KBM-7 (cell line): ENCODE results near the gene IPPK.
"Not testable (repeated sequence)": the region's sequence is repeated elsewhere in the genome, so short reads cannot be mapped to it uniquely, and the experiment has no call there.

ENCODE experiments used
- DNase-seq: peaks from one replicate; pipeline ENCODE4 v3.0.0-alpha.2; 2015
- in situ Hi-C: fragments of 300-500 bp; cut with MboI; formaldehyde crosslinking; loops from 2 replicates; pipeline ENCODE4 v1.14.3; 2020; ENCODE audit warnings: low sequenced_read_pairs, low pct_unique_long_range_greater_than_20kb, mixed read lengths

IPPK gene

DNA sequence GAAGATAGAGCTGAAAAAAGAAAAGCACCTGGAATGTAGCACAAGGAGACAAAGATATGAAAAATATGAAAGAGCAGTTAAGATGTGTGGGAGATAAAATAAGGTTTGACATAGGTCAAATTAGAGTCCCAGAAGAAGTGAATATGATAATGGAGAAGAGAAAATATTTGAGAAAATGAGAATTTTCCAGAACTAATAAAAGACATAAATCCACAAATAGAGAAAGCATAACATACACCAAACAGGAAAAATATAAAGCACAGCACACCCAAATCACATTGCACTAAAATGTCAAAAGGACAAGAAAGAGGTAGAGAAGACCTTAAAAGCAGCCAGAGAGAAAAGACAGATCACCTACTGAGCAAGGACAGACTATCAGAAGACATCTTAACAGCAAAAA lies 43.4 kb downstream of the IPPK start:
- in situ Hi-C loops = loop anchor here (25.0 kb wide), 1 partner anchor 489 kb away; no protein-coding TSS in a partner anchor
- no peak for DNase-seq

DNA sequence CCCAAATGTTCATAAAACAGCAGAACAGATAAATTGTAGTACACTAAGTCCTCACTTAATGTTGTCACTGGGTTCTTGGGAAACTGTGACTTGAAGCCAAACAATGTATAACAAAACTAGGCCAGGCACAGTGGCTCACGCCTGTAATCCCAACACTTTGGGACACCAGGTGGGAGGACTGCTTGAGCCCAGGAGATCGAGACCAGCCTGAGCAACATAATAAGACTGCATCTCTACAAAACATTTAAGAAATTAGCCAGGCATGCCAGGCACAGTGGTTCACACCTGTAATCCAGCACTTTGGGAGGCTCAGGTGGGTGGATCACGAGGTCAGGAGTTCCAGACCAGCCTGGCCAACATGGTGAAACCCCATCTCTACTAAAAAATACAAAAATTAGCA lies 46.0 kb downstream of the IPPK start:
- DNase-seq = not testable (repeated sequence)
- in situ Hi-C loops = loop anchor here (25.0 kb wide), 1 partner anchor 287 kb away; the partner anchor contains the start of genes CENPP and NOL8

DNA sequence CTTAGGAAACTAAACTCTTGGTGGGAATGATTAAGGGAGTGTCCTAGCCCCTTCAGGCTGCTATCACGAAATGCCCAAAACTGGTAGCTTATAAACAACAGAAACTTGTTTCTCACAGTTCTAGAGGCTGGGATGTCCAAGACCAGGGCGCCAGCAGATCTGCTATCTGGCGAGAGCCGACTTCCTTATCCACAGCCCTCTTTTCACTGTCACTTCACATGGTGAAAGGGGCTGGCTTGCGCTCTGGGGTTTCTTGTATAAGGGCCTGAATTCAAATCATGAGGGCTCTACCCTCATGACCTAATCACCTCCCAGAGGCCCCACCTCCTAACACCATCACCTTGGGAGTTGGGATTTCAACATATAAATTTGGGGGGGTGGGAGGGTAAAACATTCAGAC lies 49.1 kb downstream of the IPPK start:
- no peak for DNase-seq
- in situ Hi-C loops = loop anchor here (25.0 kb wide), 1 partner anchor 284 kb away; the partner anchor contains the start of genes CENPP and NOL8

DNA sequence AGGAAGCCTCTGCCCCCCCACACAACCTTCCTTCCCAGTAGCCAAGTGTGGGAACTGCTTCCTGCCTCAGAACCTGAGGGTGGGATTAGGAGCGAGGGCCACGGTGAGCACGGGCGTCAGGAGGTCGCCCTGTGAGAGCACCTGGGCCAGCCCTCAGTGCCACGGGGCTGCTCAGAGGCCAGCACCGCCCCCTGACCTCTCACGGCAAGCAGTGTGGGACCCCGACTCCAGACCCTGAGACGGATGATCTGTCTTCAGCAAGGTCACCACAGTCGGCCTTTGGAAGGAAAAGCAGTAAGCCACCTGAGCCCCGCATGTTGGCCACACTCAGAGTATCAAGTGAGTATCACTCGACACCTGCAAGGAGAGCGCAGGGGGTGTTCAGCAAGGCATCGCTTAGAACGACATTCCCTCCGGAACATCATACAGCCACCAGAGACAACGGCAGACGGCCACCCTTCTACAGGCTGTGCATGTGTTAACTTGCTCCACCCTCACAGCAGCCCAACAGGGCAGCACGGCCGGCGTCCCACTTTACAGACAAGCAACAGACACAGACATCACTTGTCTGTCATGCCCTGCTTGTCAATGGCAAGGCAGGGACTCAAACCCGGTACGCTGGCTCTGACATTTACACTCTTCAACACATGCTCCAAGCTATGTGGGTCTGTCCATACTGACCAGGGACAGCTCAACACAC lies 50.2 kb downstream of the IPPK start:
- in situ Hi-C loops = loop anchor here (25.0 kb wide), 1 partner anchor 282 kb away; the partner anchor contains the start of genes CENPP and NOL8

DNA sequence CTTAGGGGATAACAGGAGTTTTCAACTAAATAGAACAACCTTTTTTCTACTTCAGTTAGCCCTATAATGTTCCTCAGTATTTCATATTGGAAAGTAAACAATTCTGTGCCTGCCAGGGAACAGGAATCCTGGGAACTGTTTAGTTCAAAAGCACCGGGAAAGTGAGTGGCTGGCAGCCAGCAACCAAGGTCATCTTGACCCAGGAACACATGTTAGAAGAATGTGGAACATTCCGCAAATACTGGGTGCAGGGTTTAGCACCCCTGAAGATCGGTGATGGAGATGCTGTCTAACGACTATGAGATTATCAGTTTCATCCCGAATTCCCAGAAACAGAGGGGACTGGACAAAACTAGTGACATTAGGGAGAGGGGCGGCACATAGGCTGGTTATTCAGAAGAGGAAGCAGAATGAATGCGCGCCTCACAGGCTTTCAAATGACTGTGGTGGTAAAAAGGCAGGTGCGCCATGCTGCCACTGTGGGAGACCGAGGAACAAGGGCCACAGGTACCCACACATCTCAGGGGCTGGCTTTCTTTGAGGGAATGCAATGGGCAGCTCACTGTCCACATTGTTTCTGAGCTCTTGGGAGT lies 51.2 kb downstream of the IPPK start:
- in situ Hi-C loops = loop anchor here (25.0 kb wide), 1 partner anchor 281 kb away; the partner anchor contains the start of genes CENPP and NOL8
- no peak for DNase-seq

More for the DNA sequence above, 50.2 kb downstream of the IPPK start:
- DNase-seq = no peak

DNA sequence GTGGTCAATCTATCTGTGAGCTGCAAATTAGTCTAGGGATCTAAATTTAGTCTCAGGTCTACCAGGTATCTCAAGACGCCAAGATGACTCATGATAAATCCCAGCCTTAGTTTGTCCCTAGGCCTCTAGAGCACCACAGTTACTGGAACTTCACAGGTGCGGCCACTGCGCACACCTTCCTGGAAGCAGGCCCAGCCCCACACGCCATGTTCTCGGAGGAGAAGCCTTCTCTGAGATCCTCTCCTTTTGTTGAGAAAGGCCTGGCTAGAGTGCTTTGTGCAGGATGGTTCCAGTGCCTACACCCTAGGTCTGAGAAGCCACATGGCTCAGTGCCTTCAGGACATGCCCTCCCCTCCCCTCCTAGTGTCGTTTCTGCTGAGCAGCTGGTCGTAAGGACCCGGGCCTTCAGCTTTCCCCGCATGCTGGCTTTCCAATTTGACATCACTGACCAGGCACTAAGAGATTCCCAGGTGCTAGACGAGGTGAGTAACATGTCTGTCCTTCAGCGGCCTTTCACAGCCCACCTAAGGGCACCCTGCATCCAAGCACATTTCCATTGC lies 51.9 kb downstream of the IPPK start:
- DNase-seq = no peak
- in situ Hi-C loops = loop anchor here (25.0 kb wide), 1 partner anchor 281 kb away; the partner anchor contains the start of genes CENPP and NOL8

DNA sequence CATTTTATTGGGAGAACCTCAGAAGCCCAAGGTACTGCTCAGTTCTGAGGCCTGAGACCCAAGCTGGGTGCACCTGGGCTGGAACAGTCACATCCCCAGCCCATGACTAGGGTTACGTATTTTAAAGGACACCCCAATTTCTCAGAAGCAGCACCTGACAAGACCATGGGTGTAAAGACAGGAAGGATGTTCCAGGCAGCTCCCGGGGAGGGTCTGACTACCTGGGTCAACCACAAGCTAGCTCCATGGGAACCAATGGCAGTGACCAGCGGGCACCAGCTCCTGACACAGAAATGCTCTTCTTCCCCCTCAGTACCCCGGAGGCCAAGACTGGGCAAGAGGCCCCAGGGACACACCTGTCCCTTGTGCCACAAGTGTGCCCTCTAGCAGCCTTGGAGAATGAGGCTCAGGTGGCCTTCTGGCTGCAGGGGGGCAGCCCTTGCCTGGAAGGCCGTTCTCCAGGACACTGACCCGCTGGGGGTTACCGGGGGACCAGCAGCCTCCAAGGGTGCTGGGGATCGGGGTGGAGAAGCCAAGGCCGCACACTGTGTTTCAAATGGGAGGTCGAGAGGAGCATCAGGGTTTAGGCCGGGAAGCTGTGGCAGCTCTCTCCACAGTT lies 52.6 kb downstream of the IPPK start:
- no peak for DNase-seq
- in situ Hi-C loops = loop anchor here (25.0 kb wide), 1 partner anchor 280 kb away; the partner anchor contains the start of genes CENPP and NOL8

DNA sequence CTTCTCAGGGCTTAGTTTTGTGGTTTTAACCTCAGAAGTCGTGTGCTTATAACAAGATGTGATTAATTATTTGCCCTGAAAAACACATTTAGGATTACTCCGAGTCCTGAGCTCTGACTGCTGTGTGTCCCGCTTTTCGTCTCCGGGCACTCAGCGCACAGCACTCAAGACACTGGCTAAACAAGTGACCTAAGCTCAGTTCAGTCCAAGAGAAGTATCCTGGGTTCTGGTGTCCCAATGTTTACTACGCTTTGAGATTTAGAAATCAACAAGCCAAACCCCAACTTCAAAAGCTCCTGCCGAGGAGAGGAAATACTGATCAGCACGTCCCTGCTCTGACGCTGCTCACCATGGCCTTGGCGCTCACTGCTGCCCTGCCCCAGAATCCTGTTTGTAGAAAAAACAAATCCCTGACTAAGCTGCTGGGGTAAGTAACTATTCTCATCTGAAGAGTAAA lies 53.2 kb downstream of the IPPK start:
- no peak for DNase-seq
- in situ Hi-C loops = loop anchor here (25.0 kb wide), 1 partner anchor 279 kb away; the partner anchor contains the start of genes CENPP and NOL8

DNA sequence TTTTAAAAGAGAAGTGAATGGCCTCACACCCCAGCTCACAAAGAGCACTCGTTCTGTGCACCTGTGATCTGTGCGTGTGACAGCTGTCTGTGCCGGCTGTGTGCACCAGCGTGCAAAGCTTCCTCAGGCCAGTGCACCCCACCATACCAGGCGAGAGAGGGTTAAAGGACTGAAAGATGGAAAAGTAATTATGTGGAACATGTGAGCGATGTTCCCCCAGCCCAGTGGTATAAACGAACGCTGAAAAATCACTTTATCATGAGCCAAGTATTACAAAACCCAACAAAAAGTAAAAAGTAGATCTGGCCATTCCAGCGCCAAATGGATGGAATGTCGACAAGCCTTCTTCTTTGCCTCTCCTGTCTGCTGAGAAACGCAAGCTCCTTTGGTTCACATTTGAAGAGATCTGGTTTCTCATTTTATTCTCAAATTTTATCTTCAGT lies 53.7 kb downstream of the IPPK start:
- in situ Hi-C loops = loop anchor here (25.0 kb wide), 1 partner anchor 279 kb away; the partner anchor contains the start of genes CENPP and NOL8
- no peak for DNase-seq

DNA sequence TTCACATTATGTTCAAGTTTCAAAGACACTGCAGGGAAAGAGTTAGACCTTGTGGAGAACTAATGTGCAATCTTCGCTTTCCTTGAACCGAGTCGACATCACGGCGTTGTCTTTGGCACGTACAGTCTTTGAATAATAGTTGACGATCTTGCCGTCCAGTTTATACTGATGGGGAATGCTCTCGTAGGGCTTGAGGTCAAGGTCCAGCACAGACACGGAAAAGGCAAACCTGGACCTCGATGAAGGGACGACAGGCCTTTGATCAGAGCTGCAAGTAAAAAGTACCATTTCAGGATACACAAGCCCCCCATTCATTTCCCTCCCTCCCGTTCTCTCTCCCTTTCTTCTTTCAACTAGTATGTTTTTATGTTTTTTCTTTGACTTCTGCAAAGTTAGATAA lies 54.1 kb downstream of the IPPK start:
- in situ Hi-C loops = loop anchor here (25.0 kb wide), 1 partner anchor 278 kb away; the partner anchor contains the start of genes CENPP and NOL8
- DNase-seq = no peak

DNA sequence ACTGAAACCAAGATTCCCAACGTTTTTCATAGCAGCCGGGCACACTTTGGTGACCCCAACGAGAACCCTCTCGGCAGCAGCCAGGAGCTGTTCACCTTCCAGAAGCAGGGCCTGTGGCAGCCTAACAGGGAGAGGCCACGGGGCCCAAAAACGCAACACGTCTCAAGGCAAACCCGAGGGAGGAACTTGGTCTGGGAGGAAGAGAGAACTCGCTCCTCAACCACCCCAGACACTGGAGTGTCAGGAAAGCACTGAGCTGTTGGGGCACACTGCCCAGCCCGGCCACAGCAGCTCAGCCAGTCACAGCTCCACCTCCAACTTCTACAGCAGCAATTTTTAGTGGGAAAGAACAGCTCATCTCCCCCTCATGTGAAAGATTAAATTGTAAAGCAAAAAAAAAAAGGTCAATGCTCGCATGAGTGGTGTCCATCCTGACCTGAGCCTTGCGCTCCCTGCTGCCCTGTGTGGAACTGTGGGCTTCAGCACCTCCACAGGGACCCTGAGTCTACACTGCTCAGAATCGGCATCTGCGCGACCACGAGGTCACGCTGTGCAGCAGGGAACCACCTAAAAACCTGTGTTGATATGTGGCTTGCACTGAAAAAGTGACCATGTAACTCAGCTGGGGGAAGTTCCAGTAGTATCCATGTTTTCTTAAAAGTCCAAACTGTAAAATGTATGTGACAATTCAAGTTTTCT lies 55.0 kb downstream of the IPPK start:
- no peak for DNase-seq
- in situ Hi-C loops = loop anchor here (25.0 kb wide), 1 partner anchor 278 kb away; the partner anchor contains the start of genes CENPP and NOL8

DNA sequence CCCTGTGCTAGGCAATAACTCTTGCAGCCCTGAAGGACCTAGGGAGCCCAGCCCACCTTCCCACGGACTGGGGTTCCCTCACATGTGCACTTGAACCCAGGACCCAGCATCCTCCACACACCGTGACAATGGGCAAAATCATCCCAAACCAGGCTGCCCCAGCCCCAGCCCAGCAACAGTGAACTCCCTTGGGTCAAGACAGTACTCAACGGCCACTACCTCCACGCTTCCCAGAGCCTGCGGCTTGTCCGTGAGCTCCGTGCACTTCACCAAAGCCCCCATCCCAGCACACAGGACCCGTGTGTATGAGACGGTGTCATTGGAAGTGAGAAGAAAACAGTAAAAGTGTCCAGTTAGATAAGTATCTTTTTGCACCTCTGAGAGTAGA lies 55.8 kb downstream of the IPPK start:
- DNase-seq = no peak
- in situ Hi-C loops = loop anchor here (25.0 kb wide), 1 partner anchor 277 kb away; the partner anchor contains the start of genes CENPP and NOL8

DNA sequence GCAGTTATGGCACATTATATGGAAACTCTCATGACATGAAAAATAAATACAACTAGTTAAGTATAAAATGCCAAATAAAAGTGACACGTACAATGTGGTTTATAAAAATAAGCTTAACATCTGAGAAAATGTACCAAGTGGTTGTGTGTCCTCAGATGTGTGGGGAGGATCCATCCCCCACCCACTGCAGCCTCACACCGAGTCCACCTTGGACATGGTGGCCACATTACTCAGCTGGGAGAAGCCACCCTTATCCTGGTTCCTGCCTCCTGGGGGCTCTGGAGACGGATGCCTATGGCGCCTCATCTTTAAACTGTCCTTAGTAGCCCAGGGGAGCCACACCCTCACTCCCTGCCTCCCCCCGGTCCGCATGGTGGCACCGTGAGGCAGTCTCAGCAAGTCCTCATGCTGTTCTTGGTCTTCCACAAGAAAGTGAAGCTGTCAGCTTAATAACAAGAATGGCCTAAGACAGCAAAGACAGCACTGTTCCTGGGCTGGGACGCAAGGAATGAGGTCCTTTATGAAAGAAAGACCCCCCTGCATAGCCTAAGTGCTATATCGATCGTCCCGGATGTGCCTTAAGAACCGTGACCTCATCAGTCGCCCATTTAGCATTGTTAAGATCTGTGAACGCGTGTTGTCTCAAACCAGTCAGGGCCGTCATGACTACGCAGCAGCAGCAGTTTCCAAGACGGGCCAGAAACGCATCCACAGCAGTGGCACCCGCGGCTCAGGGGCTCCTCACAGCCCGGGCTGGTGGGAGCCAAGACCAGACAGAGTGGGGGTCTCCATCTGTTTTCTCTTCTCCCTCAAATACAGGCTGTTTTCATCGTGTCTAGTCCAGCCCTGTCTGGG lies 56.4 kb downstream of the IPPK start:
- in situ Hi-C loops = loop anchor here (25.0 kb wide), 1 partner anchor 276 kb away; the partner anchor contains the start of genes CENPP and NOL8
- no peak for DNase-seq

DNA sequence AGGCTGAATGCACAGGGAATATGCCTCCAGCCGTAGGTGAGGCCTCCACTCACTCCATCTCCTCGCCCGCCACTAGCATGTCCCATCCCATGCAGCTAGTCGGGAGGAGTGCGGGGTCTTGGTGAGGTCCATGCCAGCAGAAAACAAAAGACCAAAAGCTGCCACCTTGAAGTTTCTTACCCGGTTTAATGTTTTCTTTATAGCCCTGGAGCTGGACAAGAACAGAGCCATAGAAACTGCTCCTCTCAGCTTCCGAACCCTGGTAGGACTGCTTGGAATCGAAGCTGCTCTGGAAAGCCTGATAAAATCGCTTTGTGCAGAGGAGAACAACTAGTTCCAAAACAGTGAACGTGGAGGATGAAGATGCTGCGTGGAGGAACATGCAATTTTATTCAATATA lies 57.1 kb downstream of the IPPK start:
- no peak for DNase-seq
- in situ Hi-C loops = loop anchor here (25.0 kb wide), 1 partner anchor 276 kb away; the partner anchor contains the start of genes CENPP and NOL8

DNA sequence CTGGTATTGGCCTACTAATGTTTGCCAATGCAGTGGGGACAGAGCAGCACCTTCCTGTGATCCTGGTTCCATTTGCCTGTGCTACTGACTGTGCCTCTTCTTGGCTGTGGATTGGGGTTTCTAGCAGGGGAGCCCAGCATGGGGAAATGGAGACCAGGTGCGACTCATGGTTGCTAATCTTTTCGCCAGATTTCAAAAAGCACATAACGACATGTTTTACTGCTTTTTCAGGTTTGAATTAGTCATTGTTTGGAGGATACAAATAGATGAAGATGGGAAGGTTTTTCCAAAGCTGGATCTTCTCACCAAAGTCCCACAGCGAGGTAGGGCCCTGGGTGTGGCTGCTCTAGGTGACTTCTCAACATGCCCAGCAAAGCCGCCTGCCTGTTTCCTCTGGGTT lies 57.6 kb downstream of the IPPK start:
- DNase-seq = no peak
- in situ Hi-C loops = loop anchor here (25.0 kb wide), 1 partner anchor 275 kb away; the partner anchor contains the start of genes CENPP and NOL8

DNA sequence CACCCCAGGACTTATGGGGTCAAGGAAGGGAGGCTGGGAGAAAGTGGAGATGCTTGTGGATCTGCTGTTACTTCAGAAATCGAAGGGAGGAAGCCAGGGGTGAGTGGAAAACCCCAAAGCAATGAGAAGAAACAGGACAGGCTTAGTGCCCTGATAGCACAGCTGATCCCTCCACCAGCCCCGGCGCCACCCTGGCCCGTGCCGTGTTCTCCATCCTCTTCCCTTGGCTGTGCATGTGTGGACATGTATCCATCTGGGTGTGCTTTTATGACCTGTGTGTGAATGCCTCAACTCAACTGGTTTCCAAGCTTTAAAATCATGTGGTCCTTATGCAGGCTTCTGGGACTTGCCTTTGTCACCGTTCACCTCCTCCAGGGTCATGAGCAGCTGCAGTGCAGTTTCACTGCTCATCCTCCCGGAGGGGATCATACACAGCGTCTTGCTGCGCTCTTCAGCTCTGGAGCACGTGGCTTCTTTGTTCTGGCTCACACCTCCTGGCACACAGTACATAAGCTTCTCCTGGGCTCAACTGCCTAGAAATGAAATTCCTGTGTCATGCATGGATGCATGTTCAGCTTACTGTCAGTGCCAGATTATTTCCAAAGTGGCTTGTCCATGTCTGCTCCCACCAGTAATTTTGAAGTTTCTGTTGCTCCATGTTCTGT lies 58.2 kb downstream of the IPPK start:
- in situ Hi-C loops = loop anchor here (25.0 kb wide), 1 partner anchor 274 kb away; the partner anchor contains the start of genes CENPP and NOL8
- no peak for DNase-seq
